ENCODE measurements around the gene WRNIP1.
A peak's percentile ranks its signal among the peaks of the same experiment; 100 is the strongest.

WRNIP1 gene

DNA sequence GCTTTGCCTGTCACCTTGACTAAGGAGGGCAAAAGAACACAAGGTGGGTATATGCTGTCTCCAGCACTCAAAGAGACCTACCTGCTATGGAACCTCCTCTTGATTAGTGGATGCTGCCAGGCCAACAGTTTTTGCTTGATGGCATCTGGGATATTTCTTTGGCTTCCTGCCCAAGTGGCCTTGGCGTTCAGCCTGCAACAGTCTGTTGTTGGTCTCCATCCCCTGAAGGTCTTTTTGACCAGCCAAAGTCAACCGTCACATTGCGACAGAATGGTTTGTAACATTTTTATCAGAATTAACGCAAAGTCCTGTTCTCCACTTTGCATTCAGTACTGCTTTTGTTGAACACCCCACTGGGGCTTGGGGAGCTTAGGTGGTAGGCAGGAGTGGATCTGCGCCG is 39.3 kb downstream of the WRNIP1 start:
- no peak for TF ChIP-seq CTCF (IDR thresholded peaks at IDR 0.05)
- no peak for DNase-seq (ENCODE audit: low spot score)
- H3K27ac ChIP-seq, result peak overlapping the region in 1 of 2 donors; percentile 25
- H3K4me3 ChIP-seq, result no peak overlapping the region

DNA sequence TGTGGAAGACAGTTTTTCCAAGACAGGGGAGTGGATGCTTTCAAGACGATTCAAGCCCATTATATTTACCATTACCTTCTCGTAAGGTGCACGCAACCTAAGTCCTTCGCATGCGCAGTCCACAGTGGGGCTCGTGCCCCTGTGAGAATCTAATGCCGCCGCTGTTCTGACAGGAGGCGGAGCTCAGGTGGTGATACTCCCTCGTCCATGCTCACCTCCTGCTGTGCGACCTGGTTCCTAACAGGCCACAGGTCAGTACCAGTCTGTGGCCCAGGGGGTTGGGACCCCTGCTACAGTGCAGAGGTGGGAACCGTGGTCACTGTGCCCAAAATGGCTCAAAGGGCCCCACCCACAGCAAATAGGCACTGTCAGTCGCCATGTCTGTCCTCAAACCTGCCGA is 39.8 kb downstream of the WRNIP1 start:
- DNase-seq (ENCODE audit: low spot score), result no peak
- Histone ChIP-seq H3K4me3 (no peak overlapping the region), H3K27ac (peak overlapping the region in 1 of 2 donors; percentile 25)
- TF ChIP-seq CTCF (IDR thresholded peaks at IDR 0.05), result no peak

- H3K27ac ChIP-seq, result no peak overlapping the region
- no peak overlapping the region for H3K4me3 ChIP-seq
- TF ChIP-seq CTCF (IDR thresholded peaks at IDR 0.05), result no peak
- DNase-seq (ENCODE audit: low spot score), result no peak
Observed at GRCh38 chr6:2806644-2807043, 41.5 kb downstream of the WRNIP1 start.

DNA sequence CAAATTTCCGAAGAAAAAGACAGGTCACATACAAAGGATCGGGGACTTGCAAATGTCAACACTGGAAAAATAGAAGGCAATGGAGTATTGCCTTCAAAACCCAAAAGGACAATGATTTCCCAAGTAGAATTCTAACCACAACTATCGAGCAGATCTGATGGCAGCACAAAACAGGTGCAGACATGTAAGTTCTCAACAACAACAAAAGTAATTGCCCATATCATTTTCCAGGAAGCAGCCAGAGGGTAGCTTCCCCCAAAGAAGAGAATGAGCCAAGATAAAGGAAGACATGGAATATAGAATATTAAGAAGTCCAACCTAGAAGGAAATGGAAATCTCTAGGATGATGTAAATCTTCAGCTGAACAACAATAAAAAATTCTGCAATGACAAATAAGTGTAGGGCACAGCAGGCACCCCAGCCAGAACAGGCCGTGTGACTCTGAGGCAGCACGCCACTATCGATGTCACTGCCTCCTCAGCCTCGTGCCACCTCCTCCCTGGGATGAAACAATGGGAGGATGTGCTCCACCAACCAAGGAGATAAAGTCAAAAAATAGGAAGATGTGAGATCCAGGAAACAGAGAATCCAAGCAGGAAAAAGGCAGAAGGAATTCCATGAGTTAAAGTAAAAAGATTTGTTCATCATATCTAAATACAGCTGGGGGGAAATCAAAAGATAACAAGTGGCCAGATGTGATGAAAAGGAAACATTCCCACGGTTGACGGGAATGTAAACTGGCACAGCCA is 42.3 kb downstream of the WRNIP1 start:
- no peak for TF ChIP-seq CTCF (IDR thresholded peaks at IDR 0.05)
- Histone ChIP-seq H3K27ac (peak overlapping the region; percentile 25 to 30), H3K4me3 (no peak overlapping the region)
- DNase-seq (ENCODE audit: low spot score), result no peak

GRCh38 chr6:2809015-2809414 is 43.8 kb downstream of the WRNIP1 start:
- no peak for DNase-seq (ENCODE audit: low spot score)
- Histone ChIP-seq H3K27ac (no peak overlapping the region), H3K4me3 (no peak overlapping the region)
- no peak for TF ChIP-seq CTCF (IDR thresholded peaks at IDR 0.05)

GRCh38 chr6:2810092-2810671 is 45.0 kb downstream of the WRNIP1 start:
- no peak for TF ChIP-seq CTCF (IDR thresholded peaks at IDR 0.05)
- no peak for DNase-seq (ENCODE audit: low spot score)
- Histone ChIP-seq H3K4me3 (no peak overlapping the region), H3K27ac (no peak overlapping the region)

- no peak for DNase-seq (ENCODE audit: low spot score)
- Histone ChIP-seq H3K27ac (no peak overlapping the region), H3K4me3 (no peak overlapping the region)
- TF ChIP-seq CTCF (IDR thresholded peaks at IDR 0.05), result no peak
Observed at GRCh38 chr6:2812695-2813094, 47.5 kb downstream of the WRNIP1 start.

Measured in coronary artery (tissue), 2 donors.